Astrocyte of the spinal cord (primary cell): ENCODE data around the gene ARHGAP12.

Source experiments
- DNase-seq: peaks from one replicate; pipeline ENCODE4 v3.0.0; 2011; ENCODE audit warnings: low read depth, low spot score
- H3K4me3 ChIP-seq: 2 replicates; pipeline ENCODE4 v1.5.1; 2011; ENCODE audit warnings: low read depth, mild to moderate bottlenecking, low read length, moderate library complexity
- in situ Hi-C: cut with HindIII; loops from 2 replicates; pipeline ENCODE4 v1.10.0; 2017; ENCODE audit warnings: low sequenced_read_pairs
- TF ChIP-seq, protein P1 (sequence below): IDR thresholded peaks from 2 replicates; pipeline ENCODE4 v1.5.1; 2012; ENCODE audit warnings: low read depth, mild to moderate bottlenecking, low read length, inconsistent platforms

ARHGAP12 gene

DNA sequence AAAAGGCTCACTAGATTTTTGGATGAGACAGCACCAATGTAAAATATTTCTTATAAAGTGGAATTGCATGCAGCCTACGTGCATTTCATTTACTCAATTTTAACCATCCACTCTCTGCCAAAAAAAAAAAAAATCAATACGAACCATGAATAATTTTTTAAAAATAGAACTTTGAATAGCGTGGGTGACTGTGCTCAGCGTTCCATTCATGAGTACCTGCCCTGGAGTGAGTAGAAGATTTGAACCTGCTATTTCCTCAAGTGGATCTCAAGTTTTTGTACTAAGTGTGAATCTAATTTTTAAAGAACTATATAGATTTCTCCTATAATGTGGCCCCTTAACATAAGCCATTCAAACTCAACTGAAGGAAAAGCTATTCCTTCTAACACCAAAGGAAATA, 105.3 kb downstream of the ARHGAP12 start:
- H3K4me3 ChIP-seq = no peak overlapping the region
- in situ Hi-C loops = no loop called here
- TF ChIP-seq, protein P1, sequence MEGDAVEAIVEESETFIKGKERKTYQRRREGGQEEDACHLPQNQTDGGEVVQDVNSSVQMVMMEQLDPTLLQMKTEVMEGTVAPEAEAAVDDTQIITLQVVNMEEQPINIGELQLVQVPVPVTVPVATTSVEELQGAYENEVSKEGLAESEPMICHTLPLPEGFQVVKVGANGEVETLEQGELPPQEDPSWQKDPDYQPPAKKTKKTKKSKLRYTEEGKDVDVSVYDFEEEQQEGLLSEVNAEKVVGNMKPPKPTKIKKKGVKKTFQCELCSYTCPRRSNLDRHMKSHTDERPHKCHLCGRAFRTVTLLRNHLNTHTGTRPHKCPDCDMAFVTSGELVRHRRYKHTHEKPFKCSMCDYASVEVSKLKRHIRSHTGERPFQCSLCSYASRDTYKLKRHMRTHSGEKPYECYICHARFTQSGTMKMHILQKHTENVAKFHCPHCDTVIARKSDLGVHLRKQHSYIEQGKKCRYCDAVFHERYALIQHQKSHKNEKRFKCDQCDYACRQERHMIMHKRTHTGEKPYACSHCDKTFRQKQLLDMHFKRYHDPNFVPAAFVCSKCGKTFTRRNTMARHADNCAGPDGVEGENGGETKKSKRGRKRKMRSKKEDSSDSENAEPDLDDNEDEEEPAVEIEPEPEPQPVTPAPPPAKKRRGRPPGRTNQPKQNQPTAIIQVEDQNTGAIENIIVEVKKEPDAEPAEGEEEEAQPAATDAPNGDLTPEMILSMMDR = no peak
- no peak for DNase-seq

DNA sequence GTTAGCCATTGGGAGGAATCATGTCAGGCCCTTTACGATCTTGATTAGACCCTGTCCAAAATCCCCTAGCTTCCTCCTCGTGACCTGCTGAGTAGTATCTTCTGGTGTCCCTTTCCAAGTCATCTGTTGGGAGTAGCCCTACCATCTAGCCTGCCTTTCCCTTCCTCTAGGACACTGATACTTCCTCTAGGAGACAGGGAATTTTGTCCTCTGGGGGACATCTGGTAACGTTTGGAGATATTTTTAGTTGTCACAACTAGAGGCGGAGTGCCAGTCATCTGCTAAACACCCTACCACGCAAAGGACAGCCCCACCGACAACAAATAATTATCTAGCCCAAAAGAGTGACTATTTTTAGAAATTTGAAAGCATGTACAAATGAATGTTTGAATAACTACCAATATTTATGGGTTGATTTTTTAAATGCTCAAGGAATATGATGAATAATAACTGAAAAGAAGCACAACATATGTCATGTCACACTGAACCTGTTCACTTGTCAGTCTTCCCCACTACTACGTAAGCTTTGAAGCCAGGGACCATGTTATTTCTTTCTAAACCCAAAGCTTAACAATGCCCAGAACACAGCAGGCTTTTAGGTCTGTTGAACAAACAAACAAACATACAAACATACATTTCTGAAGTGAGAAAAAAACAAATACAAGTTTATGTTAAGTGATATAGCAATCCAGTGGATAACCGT, 105.9 kb downstream of the ARHGAP12 start:
- DNase-seq = no peak
- H3K4me3 ChIP-seq = no peak overlapping the region
- TF ChIP-seq, protein P1 = no peak
- in situ Hi-C loops = no loop called here

DNA sequence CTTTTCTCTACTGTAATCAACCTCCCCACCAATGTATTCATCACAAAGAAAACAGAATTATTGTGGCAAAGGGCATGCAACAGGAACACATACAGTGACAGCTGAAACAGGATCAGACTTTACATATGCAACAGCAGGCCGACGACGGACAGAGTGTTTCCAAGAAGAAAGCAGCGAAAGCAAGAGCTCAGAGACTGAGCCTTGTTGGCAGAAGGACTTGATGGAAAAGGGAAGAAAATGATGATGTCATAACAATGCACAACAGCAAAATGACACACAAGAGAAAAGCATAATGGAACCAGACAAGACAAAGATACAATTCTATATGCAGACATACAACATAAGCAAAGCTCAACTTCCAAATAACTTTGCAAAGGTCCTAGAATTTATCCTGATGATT, 106.5 kb downstream of the ARHGAP12 start:
- TF ChIP-seq, protein P1 = no peak
- in situ Hi-C loops = no loop called here
- DNase-seq = no peak
- H3K4me3 ChIP-seq = no peak overlapping the region

DNA sequence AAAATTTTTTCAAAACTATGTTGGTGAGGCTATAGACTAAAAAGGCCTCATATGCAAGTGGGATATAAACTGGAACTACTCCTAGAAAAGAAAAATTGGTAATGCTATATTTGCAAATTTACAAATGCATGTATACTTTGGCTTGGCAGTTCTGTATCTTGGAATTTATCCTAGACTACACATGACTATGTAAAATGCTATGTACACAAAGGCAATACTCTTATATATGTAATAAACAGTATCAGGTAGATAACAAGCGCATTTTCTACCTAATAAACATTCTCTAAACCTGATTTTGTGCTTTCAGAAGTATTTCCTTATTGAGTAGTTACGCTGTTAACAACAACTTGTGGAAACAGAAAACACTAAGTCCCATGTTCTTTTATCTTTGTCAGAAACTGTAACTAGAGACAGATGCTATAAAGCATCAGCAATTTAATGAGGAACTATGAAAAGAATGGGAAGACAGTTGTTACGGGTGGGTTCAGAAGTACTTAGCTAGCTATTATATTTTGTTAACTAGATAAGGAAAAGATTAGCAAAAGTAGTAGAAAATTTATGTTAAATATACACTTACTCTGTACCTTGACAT, 107.8 kb downstream of the ARHGAP12 start:
- in situ Hi-C loops = no loop called here
- H3K4me3 ChIP-seq = no peak overlapping the region
- DNase-seq = no peak
- TF ChIP-seq, protein P1 = no peak

DNA sequence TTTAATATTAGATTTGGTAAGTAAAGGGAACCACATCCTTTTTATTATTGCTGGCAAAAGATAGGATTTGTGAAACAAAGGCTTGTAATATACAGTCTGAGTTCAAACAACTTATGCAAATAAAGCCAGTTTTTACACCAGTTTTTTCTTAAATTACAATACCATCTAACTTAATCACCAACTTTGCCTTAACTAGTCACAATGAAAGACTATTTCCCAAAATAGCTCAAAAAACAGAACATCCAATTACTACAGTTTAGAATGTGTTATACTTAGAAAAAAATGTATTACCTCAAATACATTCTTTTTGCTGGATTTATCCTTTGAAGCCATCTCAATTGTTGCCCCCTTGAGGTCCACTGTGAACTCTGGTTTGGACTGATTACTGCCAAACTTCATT, 108.5 kb downstream of the ARHGAP12 start:
- no peak for DNase-seq

DNA sequence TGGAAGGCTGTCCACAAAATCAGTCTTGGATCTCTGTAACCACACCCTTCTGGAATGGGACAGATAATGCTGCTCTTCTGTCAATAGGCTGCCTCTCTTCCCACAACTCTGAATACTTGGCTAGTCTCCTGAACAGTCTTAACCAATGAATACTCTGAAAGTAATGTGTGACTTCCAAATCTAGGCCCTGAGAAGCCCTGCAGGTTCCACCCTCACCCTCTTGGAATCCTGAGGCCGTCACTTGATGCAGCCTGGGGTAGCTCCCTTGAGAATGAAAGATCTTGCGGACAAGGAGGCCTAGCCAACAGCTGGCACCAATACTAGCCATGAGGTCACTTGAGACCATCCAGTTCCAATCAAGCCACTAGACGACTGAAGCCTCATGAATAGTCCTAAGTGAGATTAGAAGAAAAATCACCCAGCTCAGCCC, 109.2 kb downstream of the ARHGAP12 start:
- TF ChIP-seq, protein P1 = no peak
- in situ Hi-C loops = no loop called here
- no peak overlapping the region for H3K4me3 ChIP-seq
- DNase-seq = no peak

More for the DNA sequence above, 108.5 kb downstream of the ARHGAP12 start:
- in situ Hi-C loops = no loop called here
- TF ChIP-seq, protein P1 = no peak
- H3K4me3 ChIP-seq = no peak overlapping the region
